22Rv1 (cell line): ENCODE results near the gene DTNB.

Source experiments
- H3K27ac ChIP-seq: fragments of 450-650 bp; 2 replicates; pipeline ENCODE4 v1.5.1; 2017
- ZFX ChIP-seq: fragments of 450-650 bp; IDR thresholded peaks from 2 replicates; pipeline ENCODE4 v1.6.1; 2017; ENCODE audit warnings: antibody characterized with exemption, borderline replicate concordance
- TF ChIP-seq, protein P1 (sequence below): fragments of 450-650 bp; IDR thresholded peaks from 2 replicates; pipeline ENCODE4 v1.5.1; 2017; ENCODE audit warnings: mild to moderate bottlenecking

DTNB gene

DNA sequence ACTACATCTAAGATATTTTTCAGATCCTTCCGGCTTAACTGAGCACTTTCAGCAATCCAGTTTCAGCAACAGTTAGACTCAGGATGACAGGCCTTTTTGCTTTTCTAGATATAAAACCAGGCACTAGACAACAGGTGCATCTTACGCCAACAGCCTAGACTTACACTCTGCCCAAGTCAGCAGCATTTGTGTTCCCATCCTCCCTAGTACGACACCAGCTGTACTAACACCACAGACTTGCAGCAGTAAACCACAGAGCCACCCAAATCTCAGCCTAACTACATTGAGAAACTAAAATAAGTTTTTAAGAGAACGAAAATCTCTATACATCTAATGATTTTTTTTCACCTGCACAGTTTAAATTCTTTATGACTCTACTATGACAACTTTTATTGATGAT, 241.8 kb downstream of the DTNB start:
- no peak overlapping the region for H3K27ac ChIP-seq
- TF ChIP-seq, protein P1, sequence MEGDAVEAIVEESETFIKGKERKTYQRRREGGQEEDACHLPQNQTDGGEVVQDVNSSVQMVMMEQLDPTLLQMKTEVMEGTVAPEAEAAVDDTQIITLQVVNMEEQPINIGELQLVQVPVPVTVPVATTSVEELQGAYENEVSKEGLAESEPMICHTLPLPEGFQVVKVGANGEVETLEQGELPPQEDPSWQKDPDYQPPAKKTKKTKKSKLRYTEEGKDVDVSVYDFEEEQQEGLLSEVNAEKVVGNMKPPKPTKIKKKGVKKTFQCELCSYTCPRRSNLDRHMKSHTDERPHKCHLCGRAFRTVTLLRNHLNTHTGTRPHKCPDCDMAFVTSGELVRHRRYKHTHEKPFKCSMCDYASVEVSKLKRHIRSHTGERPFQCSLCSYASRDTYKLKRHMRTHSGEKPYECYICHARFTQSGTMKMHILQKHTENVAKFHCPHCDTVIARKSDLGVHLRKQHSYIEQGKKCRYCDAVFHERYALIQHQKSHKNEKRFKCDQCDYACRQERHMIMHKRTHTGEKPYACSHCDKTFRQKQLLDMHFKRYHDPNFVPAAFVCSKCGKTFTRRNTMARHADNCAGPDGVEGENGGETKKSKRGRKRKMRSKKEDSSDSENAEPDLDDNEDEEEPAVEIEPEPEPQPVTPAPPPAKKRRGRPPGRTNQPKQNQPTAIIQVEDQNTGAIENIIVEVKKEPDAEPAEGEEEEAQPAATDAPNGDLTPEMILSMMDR = no peak

DNA sequence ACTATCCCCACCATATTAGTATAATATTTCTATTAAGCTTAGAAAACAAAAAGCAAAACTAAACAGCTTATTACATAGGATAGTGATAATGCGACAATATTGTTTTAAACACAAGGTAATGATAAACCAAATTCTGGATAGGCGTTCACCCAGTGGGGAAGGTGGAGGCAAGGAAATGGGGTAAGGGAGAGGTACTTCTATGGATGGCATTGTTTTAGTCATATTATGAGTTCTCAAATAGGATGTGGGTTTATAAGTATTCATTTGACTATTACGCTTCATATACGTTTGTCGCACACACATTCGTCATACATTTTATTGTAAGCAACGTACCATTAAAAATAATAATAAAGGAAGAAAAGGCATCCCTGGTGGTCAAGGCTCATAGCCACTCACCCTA, 242.8 kb downstream of the DTNB start:
- H3K27ac ChIP-seq = no peak overlapping the region
- TF ChIP-seq, protein P1 = no peak
- TF ChIP-seq ZFX = no peak

- no peak overlapping the region for H3K27ac ChIP-seq
- TF ChIP-seq, protein P1 = no peak
- TF ChIP-seq ZFX = no peak
Measured at GRCh38 chr2:25426326-25426725, 247.1 kb downstream of the DTNB start.

GRCh38 chr2:25424426-25425028, 248.8 kb downstream of the DTNB start:
- TF ChIP-seq ZFX = no peak
- TF ChIP-seq, protein P1 = no peak
- H3K27ac ChIP-seq = no peak overlapping the region

DNA sequence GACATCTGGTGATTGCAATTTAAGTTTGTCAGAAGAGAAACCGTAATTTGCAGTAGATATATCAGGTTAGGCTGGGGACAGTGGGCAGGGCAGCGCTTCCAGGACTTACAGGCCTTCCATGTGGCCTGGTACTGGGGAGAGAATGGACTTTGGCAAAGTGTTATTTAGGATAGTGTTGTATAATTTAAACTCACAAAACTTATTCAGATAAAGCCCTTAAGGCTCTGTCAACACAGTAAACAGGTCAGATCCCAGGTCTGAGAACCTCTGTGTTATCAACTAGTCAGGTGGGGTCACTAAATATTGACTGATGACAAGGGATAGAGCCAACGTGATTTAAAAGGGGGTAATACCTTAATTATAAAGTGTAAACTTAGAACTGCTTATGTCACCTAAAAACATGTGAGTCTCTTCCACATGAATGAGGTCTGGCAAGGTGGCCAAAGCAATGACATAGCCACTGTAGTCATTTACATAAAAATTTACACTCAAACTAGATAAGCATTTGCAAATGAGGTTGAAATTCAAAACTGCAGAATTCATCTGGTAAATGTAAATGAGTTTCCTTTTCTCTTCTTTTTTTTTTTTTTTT, 251.5 kb downstream of the DTNB start:
- H3K27ac ChIP-seq = no peak overlapping the region
- no peak for TF ChIP-seq ZFX
- TF ChIP-seq, protein P1 = no peak

GRCh38 chr2:25421289-25421688, 252.1 kb downstream of the DTNB start:
- H3K27ac ChIP-seq = no peak overlapping the region
- no peak for TF ChIP-seq ZFX
- TF ChIP-seq, protein P1 = no peak

GRCh38 chr2:25420820-25421237, 252.5 kb downstream of the DTNB start:
- H3K27ac ChIP-seq = no peak overlapping the region
- TF ChIP-seq ZFX = no peak
- TF ChIP-seq, protein P1 = no peak
